ENCODE data around the gene BID. TPM values are rescaled to one million over a fixed set of nuclear protein-coding genes. Genes with fewer than 3 reads are reported as not detected.

BID gene
- total and polyA plus RNA-seq, 10 of the 15 experiments (the other 5 are each of a cell fraction or from before 2014, with no cell fraction given) = 7.9 to 241 (median 136) TPM

GRCh38 chr22:17779286-17780115 is 5.2 kb upstream of the BID start (continued):
- TF ChIP-seq REST (IDR thresholded peaks at IDR 0.05; ENCODE audit: low read depth, low read length) (0 out of 2 replicates have a peak, but pooled peaks have one; percentile 31), JUND (IDR thresholded peaks at IDR 0.05; ENCODE audit: low read depth, low read length) (peak; percentile 86), TCF7 (IDR thresholded peaks at IDR 0.05; ENCODE audit: borderline replicate concordance) (no peak), CBFB (IDR thresholded peaks at IDR 0.05; ENCODE audit: low read depth) (peak; percentile 69), ETV6 (conservative IDR thresholded peaks at IDR 0.05 in 1 of 2, IDR thresholded peaks at IDR 0.05 in 1 of 2; ENCODE audit: borderline replicate concordance in 1 of 2, low read depth in 1 of 2) (peak in 1 of 2 experiments; percentile 76; a peak in 2 of 4 replicates), RFX5 (IDR thresholded peaks at IDR 0.05; ENCODE audit: low read depth, low read length) (no peak), YY1 (IDR thresholded peaks at IDR 0.05; ENCODE audit: low read depth, low read length) (no peak), MXI1 (IDR thresholded peaks at IDR 0.05; ENCODE audit: low read depth, low read length) (no peak; the same call in 1 of the 2 replicates), GATAD2B (conservative IDR thresholded peaks at IDR 0.05; ENCODE audit: low read depth) (0 out of 2 replicates have a peak, but pooled peaks have one; percentile 23), POLR2A (IDR thresholded peaks at IDR 0.05; ENCODE audit: low read depth, low read length) (peak; percentile 79), JUNB (IDR thresholded peaks at IDR 0.05) (peak; percentile 83), KDM1A (IDR thresholded peaks at IDR 0.05; ENCODE audit: borderline replicate concordance) (0 out of 2 replicates have a peak, but pooled peaks have one; percentile 52), MTA3 (IDR thresholded peaks at IDR 0.05; ENCODE audit: borderline replicate concordance, low read length) (no peak), NFYB (IDR thresholded peaks at IDR 0.05; ENCODE audit: insufficient read depth, low read depth, low read length) (no peak), POLR2AphosphoS5 (IDR thresholded peaks at IDR 0.05; ENCODE audit: low read length) (peak; percentile 71; the same call in 1 of the 2 replicates), CUX1 (IDR thresholded peaks at IDR 0.05; ENCODE audit: insufficient replicate concordance, low read depth, low read length) (no peak), ZNF207 (IDR thresholded peaks at IDR 0.05; ENCODE audit: borderline replicate concordance) (no peak; the same call in 1 of the 2 replicates), EP300 (IDR thresholded peaks at IDR 0.05; ENCODE audit: borderline replicate concordance in 1 of 2, control insufficient read depth in 1 of 2, low read depth in 2 of 2, low read length in 2 of 2) (peak; percentile 32 to 54; a peak in 1 of 4 replicates), STAT3 (IDR thresholded peaks at IDR 0.05; ENCODE audit: low read depth, low read length) (no peak; the same call in 1 of the 2 replicates), HDGF (IDR thresholded peaks at IDR 0.05) (peak; percentile 91)
- TF ChIP-seq, protein P1, sequence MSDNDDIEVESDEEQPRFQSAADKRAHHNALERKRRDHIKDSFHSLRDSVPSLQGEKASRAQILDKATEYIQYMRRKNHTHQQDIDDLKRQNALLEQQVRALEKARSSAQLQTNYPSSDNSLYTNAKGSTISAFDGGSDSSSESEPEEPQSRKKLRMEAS (IDR thresholded peaks at IDR 0.05; ENCODE audit: low read depth, low read length) = peak; percentile 85

Measured in GM12878 (cell line).